Muscle of back (tissue), 13 donors: ENCODE measurements around the gene MICALL2. TPM values are rescaled to one million over a fixed set of nuclear protein-coding genes. Genes with fewer than 3 reads are reported as not detected.

ENCODE experiments used
- DNase-seq, 3 donors: peaks; one replicate each; pipeline versions ENCODE4 v3.0.0 to v3.0.0-alpha.2; 2013
- long read RNA-seq, 9 donors: transcript quantifications; one replicate each; lab custom pipeline, GENCODE V29; 2026
- polyA plus RNA-seq, 10 donors: library from polyadenylated mRNA; unstranded; fragments of 120-200 nt; gene quantifications; one replicate each; pipeline ENCODE4 v1.2.1, GENCODE V29; 2013; ENCODE audit not compliant: insufficient read length in 10 of 10

The MICALL2 gene
- polyA plus RNA-seq = 10 to 100 TPM in 1 of 10 donors, 1 to 10 TPM in 9; 4.0 to 10.2 (median 6.0) TPM
- long read RNA-seq, donor 1 = 0 reads
- long read RNA-seq, donor 2 = 0 reads
- long read RNA-seq, donor 3 = 0 reads
- long read RNA-seq, donor 4 = 0 reads
- long read RNA-seq, donor 5 = 0 reads
- long read RNA-seq, donor 6 = 0 reads
- long read RNA-seq, donor 7, partial matches to known transcripts = 0 of 1 reads
- long read RNA-seq, donor 7, other reads (novel, unspliced or antisense) = 0 of 1 reads
- long read RNA-seq, donor 8 = 0 reads
- long read RNA-seq, donor 9 = 0 reads

- peak; percentile 50 to 71 (median 70) for DNase-seq
These were observed at the start of gene MICALL2 for GRCh38 chr7:1458683-1459511. TSS of gene MICALL2 (minus strand) at chr7:1459470. CDS start at chr7:1459326, 144 bp downstream.

GRCh38 chr7:1508277-1508758, 49.0 kb upstream of the MICALL2 start:
- no peak for DNase-seq

DNA sequence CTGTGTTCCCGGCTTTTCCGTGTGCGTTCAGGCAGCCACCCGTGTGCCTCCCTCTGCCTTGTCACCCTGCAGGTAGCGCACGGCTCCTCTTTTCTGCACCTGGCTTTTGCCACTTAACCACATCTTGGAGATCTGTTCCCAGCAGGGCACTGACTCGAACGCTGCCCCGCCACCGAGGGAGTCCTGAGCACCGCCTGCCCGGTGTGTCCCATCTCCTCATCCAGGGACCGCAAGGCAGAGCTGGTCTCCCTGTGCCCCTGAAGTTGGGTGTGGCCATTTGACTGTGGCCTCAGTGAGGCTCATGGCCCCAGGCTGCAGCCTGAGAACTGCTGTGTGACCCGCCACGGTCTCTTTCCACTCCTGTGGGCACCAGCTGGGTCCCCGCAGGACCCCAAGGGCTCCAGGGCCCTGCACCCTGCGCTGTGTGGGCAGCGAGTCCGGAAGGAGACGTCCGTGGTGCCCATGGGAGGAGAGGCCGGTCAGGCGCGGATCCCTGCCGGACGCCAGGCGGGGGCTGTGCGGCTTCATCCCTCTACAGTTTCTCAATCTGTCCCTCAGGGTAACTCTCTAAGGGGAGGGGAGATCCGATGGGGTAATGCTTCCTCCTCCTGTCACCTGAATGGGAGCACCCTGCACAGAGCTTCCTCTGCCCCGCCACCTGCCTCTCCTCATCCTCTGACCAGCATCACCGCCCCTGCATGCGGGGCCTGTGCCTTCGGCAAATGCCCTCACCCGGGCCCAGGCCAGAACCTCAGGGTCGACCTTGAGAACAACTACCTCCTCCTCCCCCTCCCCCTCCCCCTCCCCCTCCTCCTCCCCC, 46.7 kb upstream of the MICALL2 start:
- DNase-seq = no peak

- peak; percentile 91 to 96 (median 95) for DNase-seq
These were observed 44.8 kb upstream of the MICALL2 start, which contains the start of gene INTS1 for GRCh38 chr7:1503816-1504775. TSS of gene INTS1 (minus strand) at chr7:1504389. CDS start at chr7:1503960, 429 bp downstream.

DNA sequence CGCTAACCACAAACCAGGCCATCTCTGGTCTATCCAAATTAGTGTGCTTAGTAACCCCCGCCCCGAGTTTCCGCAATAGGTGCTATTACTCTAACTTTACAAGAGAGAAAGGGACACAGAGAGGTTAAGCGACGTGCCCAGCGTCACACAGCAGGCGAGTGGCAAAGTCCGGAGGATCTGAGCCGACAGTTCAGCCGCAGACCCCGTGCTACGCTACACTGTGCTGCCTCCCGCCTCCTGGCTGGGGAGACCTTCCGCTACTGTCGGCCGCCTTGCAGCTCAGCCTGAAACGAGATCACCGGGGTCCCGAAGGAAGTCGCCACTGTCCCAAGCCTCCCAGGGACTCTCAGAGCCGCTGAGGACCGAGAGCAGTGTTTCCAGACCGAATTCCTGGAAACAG, 44.1 kb upstream of the MICALL2 start:
- DNase-seq = no peak

GRCh38 chr7:1502845-1503244, 43.6 kb upstream of the MICALL2 start:
- DNase-seq = no peak

- DNase-seq = no peak
These were observed 42.4 kb upstream of the MICALL2 start for GRCh38 chr7:1501487-1502270.

DNA sequence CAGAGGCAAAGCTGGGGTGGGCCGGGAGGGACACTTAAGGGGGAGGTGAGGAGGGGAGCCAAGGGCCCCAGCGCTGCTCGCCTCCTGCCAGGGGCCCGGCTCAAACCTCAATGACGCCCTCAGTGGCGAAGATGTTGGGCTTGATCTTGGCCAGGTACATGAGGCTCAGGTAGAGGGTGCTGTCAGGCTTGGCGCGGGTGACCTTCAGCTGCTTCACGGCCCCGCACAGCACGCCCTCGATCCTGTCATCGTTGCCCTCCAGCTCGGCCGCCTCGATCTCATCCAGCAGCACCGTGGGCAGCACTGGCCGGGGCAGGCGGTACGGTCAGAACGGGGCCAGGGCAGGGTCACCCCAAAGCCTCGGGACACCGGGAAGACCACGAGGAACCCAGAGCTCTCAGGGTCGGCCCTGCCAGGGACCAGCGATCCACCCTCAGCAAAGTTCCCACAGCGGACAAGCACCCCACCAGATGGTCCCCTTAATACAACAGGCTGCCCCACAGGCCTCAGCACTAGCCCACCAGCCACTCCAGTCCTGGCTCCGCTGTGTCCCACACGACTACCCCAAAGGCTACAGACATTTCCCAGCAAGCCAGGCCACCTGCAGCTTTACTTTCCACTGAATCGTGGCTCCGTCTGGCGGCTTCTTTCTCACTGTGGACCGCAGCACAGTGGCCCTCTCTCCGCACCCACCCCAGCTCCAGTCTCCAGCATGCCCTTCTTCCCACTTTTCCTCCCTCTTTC, 41.0 kb upstream of the MICALL2 start:
- no peak for DNase-seq

DNA sequence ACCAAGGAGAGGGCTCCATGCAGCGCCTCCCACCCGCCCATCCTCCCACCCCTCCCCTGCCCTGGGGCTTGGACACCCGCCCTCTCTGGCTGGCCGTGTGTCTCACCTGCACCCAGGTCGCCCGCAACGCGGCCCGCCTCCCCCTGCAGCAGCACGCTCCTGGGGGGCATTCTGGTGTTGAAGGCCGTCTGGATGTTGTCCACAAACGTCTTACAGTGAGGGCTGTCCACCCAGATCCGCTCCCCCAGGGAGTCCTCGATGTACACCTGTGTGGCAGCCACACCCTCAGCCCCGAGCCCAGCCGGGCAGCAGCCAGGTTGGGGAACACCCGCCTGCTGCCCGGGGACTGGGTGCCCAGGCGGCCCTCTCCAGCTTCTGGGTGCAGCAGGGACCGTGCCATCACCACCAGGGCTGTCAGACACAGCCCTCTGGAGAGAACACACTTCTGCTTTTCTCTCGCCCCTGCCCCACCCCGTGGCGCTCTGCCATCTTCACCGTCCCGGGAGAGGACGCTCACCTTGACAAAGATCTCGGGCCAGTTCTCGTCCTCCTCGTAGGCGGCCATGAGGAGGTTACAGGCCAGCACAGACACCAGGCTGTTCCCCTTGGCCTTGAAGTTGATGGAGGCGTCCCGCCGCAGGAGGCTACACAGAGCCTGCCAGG, 40.2 kb upstream of the MICALL2 start:
- no peak for DNase-seq

GRCh38 chr7:1498370-1499305, 39.4 kb upstream of the MICALL2 start:
- DNase-seq = no peak

GRCh38 chr7:1497293-1497927, 38.1 kb upstream of the MICALL2 start:
- DNase-seq = no peak

- DNase-seq = no peak
These were observed 37.4 kb upstream of the MICALL2 start for GRCh38 chr7:1496531-1497292.

- no peak for DNase-seq
These were observed 36.4 kb upstream of the MICALL2 start for GRCh38 chr7:1495564-1496242.

GRCh38 chr7:1494866-1495563, 35.7 kb upstream of the MICALL2 start:
- DNase-seq = no peak

DNA sequence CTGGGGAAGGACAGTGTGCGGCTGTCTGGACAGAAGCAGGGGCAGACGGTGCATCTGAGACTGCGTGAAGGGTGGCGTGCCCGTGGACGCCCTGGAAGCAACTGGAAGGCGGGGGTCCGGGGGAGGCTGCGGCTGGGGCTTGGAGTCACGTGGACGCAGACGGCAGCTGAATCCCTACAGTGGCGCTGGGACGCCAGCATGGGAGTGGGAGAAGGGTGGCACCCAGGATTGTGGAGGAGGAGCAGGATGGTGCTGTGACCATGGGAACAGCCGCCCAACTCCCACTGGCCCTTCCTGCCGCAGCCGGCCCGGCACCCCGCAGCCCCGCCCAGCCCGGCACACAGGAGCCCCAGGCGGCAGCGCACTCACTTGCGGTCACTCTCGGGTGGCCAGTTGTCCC, 35.2 kb upstream of the MICALL2 start:
- DNase-seq = no peak
